ENCODE data around the gene CFAP46. TPM values are rescaled to one million over a fixed set of nuclear protein-coding genes. Genes with fewer than 3 reads are reported as not detected.
"Not testable (repeated sequence)": the region's sequence is repeated elsewhere in the genome, so short reads cannot be mapped to it uniquely, and the experiment has no call there.

The CFAP46 gene
- total and polyA plus RNA-seq, 12 donors = 0.15 to 5.5 (median 1.1) TPM; not detected in 3

DNA sequence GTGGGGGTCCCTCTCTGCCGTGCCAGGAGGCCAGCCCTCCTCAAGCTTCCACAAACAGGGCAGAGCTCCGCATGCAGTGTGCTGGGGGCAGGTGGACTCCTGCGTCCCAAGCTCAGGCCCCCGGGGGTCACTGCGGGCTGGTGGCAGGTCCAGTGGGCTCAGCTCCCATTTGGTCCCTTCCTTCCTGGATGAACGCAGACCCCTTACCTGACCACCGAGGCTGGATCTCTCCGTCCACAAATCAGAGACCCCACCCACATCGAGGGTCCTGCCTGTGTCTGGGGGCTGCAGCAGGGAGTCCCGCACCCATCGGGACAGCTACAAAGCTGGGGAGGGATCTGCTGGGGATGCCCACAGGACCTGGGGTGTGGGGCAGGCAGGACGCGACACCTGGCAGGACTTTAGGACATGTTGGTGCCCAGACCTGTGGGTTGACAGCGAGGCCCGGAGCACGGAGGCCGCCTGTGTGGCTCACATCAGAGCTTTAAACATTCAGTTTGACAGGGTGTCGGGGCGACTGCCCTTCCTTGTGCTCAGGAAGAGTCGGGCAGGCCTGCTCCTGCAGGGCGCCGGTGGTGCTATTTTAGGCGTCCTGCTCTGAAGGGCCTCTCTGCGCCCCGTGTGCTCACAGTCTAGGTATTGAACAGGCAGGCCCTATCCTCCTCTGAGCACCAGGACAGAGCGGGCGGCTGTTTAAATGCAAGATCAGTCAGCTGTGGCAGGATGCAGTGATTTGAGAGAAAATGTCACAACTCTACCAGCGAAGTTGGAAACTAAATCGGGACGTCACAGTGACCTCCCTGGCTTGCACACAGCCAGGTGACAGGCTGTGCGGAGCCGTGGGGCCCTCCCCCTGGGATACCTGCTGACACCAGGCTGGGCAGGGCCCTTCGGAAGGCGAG, 15.9 kb upstream of the CFAP46 start:
- H3K4me1 ChIP-seq (replicated peaks in 1 of 2) = no peaks in the 10 kb centered on the region
- no peaks in the 10 kb centered on the region for H3K36me3 ChIP-seq (replicated peaks in 1 of 2)
- 72 to 78% (median 76%) methylated on average over 9 to 34 of the region's 34 CpGs for WGBS, 4 donors
- H3K27me3 ChIP-seq = no peaks in the 10 kb centered on the region
- DNase-seq = no peak
- TF ChIP-seq, protein P1, sequence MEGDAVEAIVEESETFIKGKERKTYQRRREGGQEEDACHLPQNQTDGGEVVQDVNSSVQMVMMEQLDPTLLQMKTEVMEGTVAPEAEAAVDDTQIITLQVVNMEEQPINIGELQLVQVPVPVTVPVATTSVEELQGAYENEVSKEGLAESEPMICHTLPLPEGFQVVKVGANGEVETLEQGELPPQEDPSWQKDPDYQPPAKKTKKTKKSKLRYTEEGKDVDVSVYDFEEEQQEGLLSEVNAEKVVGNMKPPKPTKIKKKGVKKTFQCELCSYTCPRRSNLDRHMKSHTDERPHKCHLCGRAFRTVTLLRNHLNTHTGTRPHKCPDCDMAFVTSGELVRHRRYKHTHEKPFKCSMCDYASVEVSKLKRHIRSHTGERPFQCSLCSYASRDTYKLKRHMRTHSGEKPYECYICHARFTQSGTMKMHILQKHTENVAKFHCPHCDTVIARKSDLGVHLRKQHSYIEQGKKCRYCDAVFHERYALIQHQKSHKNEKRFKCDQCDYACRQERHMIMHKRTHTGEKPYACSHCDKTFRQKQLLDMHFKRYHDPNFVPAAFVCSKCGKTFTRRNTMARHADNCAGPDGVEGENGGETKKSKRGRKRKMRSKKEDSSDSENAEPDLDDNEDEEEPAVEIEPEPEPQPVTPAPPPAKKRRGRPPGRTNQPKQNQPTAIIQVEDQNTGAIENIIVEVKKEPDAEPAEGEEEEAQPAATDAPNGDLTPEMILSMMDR (IDR thresholded peaks at IDR 0.05) = no peak
- TF ChIP-seq POLR2A (IDR thresholded peaks at IDR 0.05) = no peak
- intact Hi-C loops (cut with DNase I) = no loop called here
- H3K9me3 ChIP-seq (replicated peaks in 1 of 3) = no peaks in the 10 kb centered on the region
- no peak overlapping the region for H3K4me3 ChIP-seq
- no peak overlapping the region for H3K27ac ChIP-seq

DNA sequence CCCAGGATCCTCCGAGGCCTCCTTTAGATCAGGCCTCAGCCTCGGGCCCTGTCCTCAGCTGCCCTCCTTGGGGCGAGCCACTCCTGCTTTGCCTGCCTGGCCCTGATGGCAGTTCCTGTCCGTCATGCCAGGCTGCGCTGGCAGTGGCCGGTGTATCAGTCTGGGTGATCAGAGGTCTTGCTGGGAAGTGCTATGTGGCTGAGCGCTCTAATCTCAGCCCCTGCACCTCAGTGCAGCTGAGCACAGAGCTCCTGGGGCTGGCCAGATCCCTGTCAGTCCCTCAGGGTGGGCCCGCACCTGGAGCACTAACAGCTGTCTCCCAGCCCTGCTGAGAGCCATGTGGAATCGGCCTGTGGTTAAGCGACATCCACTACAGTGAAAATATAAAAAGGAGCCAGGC, 14.8 kb upstream of the CFAP46 start:
- TF ChIP-seq, protein P1 (IDR thresholded peaks at IDR 0.05) = no peak
- H3K4me3 ChIP-seq = no peak overlapping the region
- whole genome bisulfite sequencing, 4 donors = 86 to 89% (median 88%) methylated on average over 6 to 10 of the region's 10 CpGs
- H3K36me3 ChIP-seq (replicated peaks in 1 of 2) = no peaks in the 10 kb centered on the region
- H3K4me1 ChIP-seq (replicated peaks in 1 of 2) = no peaks in the 10 kb centered on the region
- no peaks in the 10 kb centered on the region for H3K27me3 ChIP-seq
- H3K9me3 ChIP-seq (replicated peaks in 1 of 3) = no peaks in the 10 kb centered on the region
- peak in 1 of 7 donors; percentile 81 for DNase-seq
- peak overlapping the region in 1 of 5 donors; percentile 26 for H3K27ac ChIP-seq
- intact Hi-C loops (cut with DNase I) = no loop called here

DNA sequence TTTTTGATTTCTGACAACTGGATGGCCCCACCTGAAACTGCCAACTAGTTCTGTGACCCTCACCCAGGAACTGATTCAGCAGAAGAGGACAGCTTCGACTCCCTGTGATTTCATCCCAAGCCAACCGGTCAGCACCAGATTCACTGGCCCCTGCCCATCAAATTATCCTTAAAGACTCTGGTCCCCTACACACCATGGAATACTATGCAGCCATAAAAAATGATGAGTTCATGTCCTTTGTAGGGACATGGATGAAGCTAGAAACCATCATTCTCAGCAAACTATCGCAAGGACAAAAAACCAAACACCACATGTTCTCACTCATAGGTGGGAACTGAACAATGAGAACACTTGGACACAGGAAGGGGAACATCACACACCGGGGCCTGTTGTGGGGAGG, 13.9 kb upstream of the CFAP46 start:
- WGBS, 4 donors = 88 to 94% (median 90%) methylated on average over 3 to 4 of the region's 4 CpGs
- H3K36me3 ChIP-seq (replicated peaks in 1 of 2); intact Hi-C loops (cut with DNase I); DNase-seq; H3K27me3 ChIP-seq; H3K9me3 ChIP-seq (replicated peaks in 1 of 3); H3K4me3 ChIP-seq; H3K27ac ChIP-seq; H3K4me1 ChIP-seq (replicated peaks in 1 of 2): not testable (repeated sequence)

DNA sequence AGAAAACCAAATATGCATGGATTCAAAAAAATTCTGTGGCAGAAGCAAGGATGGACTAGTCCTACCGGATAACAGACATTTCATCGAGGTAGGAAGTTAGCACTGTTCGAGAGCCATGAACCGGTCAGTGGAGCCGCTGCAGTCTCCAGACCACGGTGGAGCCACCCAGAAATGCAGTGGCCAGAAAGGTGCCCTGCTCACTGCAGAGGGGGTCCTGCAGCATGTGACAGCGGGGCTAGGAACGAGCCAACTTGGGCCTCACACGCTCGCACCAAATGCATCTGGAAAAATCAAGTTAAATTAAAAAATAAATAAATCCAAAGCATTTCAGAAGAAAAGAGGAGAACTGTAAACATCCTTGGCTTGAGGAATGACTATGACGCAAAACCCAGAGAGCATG, 13.1 kb upstream of the CFAP46 start:
- TF ChIP-seq POLR2A (IDR thresholded peaks at IDR 0.05) = no peak
- TF ChIP-seq, protein P1 (IDR thresholded peaks at IDR 0.05) = no peak
- Histone ChIP-seq H3K4me1 (replicated peaks in 1 of 2) (no peaks in the 10 kb centered on the region), H3K9me3 (replicated peaks in 1 of 3) (no peaks in the 10 kb centered on the region), H3K36me3 (replicated peaks in 1 of 2) (no peaks in the 10 kb centered on the region), H3K27me3 (no peaks in the 10 kb centered on the region), H3K4me3 (no peak overlapping the region), H3K27ac (no peak overlapping the region)
- no peak for DNase-seq
- intact Hi-C loops (cut with DNase I) = no loop called here
- WGBS, 4 donors = 88 to 94% (median 92%) methylated on average over 11 of the region's 11 CpGs

DNA sequence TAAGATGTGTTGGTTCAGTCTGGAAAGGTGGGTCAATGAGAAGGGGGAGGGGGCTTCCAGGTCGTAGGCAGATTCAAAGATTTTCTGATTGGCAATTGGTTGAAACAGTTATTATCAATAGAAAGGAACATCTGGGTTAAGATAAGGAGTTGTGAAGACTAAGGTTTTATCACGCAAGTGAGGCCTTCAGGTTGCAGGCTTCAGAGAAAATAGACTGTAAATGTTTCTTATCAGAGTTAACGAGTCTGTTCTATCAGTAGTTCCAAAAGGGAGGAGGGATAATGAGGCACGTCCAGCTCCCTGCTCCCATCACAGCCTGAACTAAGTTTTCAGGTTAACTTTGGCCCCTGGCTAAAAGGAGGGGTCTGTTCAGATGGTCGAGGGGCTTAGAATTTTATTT, 11.1 kb upstream of the CFAP46 start:
- 53 to 65% (median 55%) methylated on average over 5 of the region's 5 CpGs for WGBS, 4 donors
- no peak overlapping the region for H3K4me3 ChIP-seq
- intact Hi-C loops (cut with DNase I) = no loop called here
- H3K36me3 ChIP-seq (replicated peaks in 1 of 2) = no peaks in the 10 kb centered on the region
- H3K27ac ChIP-seq = no peak overlapping the region
- TF ChIP-seq, protein P1 (IDR thresholded peaks at IDR 0.05) = no peak
- no peak for TF ChIP-seq POLR2A (IDR thresholded peaks at IDR 0.05)
- no peaks in the 10 kb centered on the region for H3K9me3 ChIP-seq (replicated peaks in 1 of 3)
- no peaks in the 10 kb centered on the region for H3K27me3 ChIP-seq
- no peaks in the 10 kb centered on the region for H3K4me1 ChIP-seq (replicated peaks in 1 of 2)
- no peak for DNase-seq

Measured in adrenal gland (tissue), 12 donors.